Trophoblast cell (in vitro differentiated cells and primary cell): Measurements from ENCODE around the gene THAP5.

Experiments
- DNase-seq, 2 donors: peaks; one replicate each; pipeline ENCODE4 v3.0.0-alpha.2; 2016
- H2AFZ ChIP-seq: 2 replicates; pipeline ENCODE4 v1.6.1; 2013; ENCODE audit warnings: low read length, moderate library complexity, mild to moderate bottlenecking; ENCODE audit not compliant: insufficient read depth, poor library complexity
- H2AK5ac ChIP-seq: 2 replicates; pipeline ENCODE4 v1.6.1; 2013; ENCODE audit warnings: mild to moderate bottlenecking, low read length
- H2BK120ac ChIP-seq: 2 replicates; pipeline ENCODE4 v1.6.1; 2013; ENCODE audit warnings: low read length, mild to moderate bottlenecking, moderate library complexity; ENCODE audit not compliant: insufficient read depth, poor library complexity
- H2BK12ac ChIP-seq: 2 replicates; pipeline ENCODE4 v1.6.1; 2013; ENCODE audit warnings: mild to moderate bottlenecking, low read length, moderate library complexity
- H2BK5ac ChIP-seq: 2 replicates; pipeline ENCODE4 v1.6.1; 2013; ENCODE audit warnings: low read length, low read depth, moderate library complexity, mild to moderate bottlenecking; ENCODE audit not compliant: poor library complexity
- H3K14ac ChIP-seq: 2 replicates; pipeline ENCODE4 v1.6.1; 2013; ENCODE audit warnings: mild to moderate bottlenecking, low read length
- H3K18ac ChIP-seq: 2 replicates; pipeline ENCODE4 v1.6.1; 2013; ENCODE audit warnings: mild to moderate bottlenecking, low read length
- H3K23ac ChIP-seq: 2 replicates; pipeline ENCODE4 v1.6.1; 2013; ENCODE audit warnings: low read length
- H3K27ac ChIP-seq: 2 replicates; pipeline ENCODE4 v1.5.1; 2013; ENCODE audit warnings: low read depth, mild to moderate bottlenecking, inconsistent platforms, low read length, moderate library complexity
- H3K27me3 ChIP-seq: 2 replicates; pipeline ENCODE4 v1.6.1; 2013; ENCODE audit warnings: inconsistent platforms, mild to moderate bottlenecking, low read length, moderate library complexity; ENCODE audit not compliant: insufficient read depth
- H3K36me3 ChIP-seq, 2 experiments: 1 replicate in 1 of 2; 2 replicates in 1 of 2; pipeline ENCODE4 v1.6.1; 2013; ENCODE audit warnings: low read length in 2 of 2, mild to moderate bottlenecking in 2 of 2, moderate library complexity in 1 of 2; ENCODE audit not compliant: insufficient read depth in 2 of 2, control insufficient read depth in 1 of 2
- H3K4ac ChIP-seq: 2 replicates; pipeline ENCODE4 v1.6.1; 2013; ENCODE audit warnings: low read depth, mild to moderate bottlenecking, low read length, moderate library complexity
- H3K4me1 ChIP-seq, 2 experiments: 1 replicate in 1 of 2; 2 replicates in 1 of 2; pipeline ENCODE4 v1.6.1; 2013; ENCODE audit warnings: low read length in 2 of 2, mild to moderate bottlenecking in 2 of 2, moderate library complexity in 1 of 2; ENCODE audit not compliant: insufficient read depth in 2 of 2, control insufficient read depth in 1 of 2
- H3K4me2 ChIP-seq: 2 replicates; pipeline ENCODE4 v1.6.1; 2013; ENCODE audit warnings: inconsistent platforms, mild to moderate bottlenecking, low read length, moderate library complexity
- H3K4me3 ChIP-seq: 2 replicates; pipeline ENCODE4 v1.5.1; 2013; ENCODE audit warnings: mild to moderate bottlenecking, low read depth, low read length, inconsistent platforms
- H3K79me1 ChIP-seq: one replicate; pipeline ENCODE4 v1.6.1; 2013; ENCODE audit warnings: low read length
- H3K79me2 ChIP-seq: 2 replicates; pipeline ENCODE4 v1.6.1; 2013; ENCODE audit warnings: low read length, mild to moderate bottlenecking; ENCODE audit not compliant: control insufficient read depth, insufficient read depth, poor library complexity
- H3K9ac ChIP-seq: 2 replicates; pipeline ENCODE4 v1.6.1; 2013; ENCODE audit warnings: mild to moderate bottlenecking, low read length
- H3K9me3 ChIP-seq: 2 replicates; pipeline ENCODE4 v1.6.1; 2013; ENCODE audit warnings: low read depth, mild to moderate bottlenecking, control low read depth, inconsistent platforms, low read length; ENCODE audit not compliant: insufficient read depth
- H4K12ac ChIP-seq: 2 replicates; pipeline ENCODE4 v1.6.1; 2013; ENCODE audit warnings: low read depth, mild to moderate bottlenecking, low read length, moderate library complexity
- H4K8ac ChIP-seq: 2 replicates; pipeline ENCODE4 v1.6.1; 2013; ENCODE audit warnings: low read depth, mild to moderate bottlenecking, low read length, moderate library complexity
- H4K91ac ChIP-seq: one replicate; pipeline ENCODE4 v1.6.1; 2013; ENCODE audit warnings: low read depth, mild to moderate bottlenecking, low read length, moderate library complexity
- WGBS: extraction: QIAGEN DNeasy Blood & Tissue Kit; methylation state at CpG from one replicate; pipeline ENCODE4 v1.1.7; 2013; ENCODE audit warnings: missing lambda C conversion rate; ENCODE audit not compliant: insufficient read length, insufficient coverage; ENCODE audit errors: extremely low coverage; 5-methylcytosine and 5-hydroxymethylcytosine counted together

The THAP5 gene

DNA sequence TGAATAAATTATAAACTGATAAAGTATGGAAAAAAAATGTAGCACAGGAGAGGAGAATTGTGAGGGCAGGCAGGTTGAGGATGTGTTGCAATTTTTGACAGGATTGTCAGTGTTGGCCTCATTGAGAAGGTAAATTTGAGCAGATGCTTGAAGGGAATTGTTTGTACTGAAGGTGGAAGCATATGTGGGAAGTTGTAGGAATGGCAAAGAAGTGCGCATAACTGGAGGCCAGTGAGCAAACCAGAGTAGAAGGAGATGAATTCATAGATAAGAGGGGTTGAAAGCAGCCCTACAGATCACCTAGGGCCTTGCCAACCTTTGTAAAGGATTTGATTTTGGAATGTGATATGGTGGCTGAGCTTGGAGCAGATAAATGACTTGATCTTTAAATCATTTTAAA lies 6.6 kb upstream of the THAP5 start:
- H3K9me3 ChIP-seq, result peaks cover 16% of the 10 kb centered on the region
- no peak overlapping the region for H2BK12ac ChIP-seq
- H3K27me3 ChIP-seq, result no peaks in the 10 kb centered on the region
- H3K14ac ChIP-seq, result no peak overlapping the region
- H3K23ac ChIP-seq, result no peak overlapping the region
- no peak overlapping the region for H3K27ac ChIP-seq
- no peak overlapping the region for H3K4ac ChIP-seq
- peak; percentile 30 to 68 for DNase-seq
- H4K12ac ChIP-seq, result no peak overlapping the region
- H3K4me1 ChIP-seq, result peaks cover 2 to 5% of the 10 kb centered on the region in 2 experiments
- no CpG with 5 or more reads among the region's 1 CpG for WGBS
- H3K79me1 ChIP-seq, result peaks cover 2% of the 10 kb centered on the region
- H3K36me3 ChIP-seq, result peaks cover 5 to 16% of the 10 kb centered on the region in 2 experiments
- H2BK5ac ChIP-seq, result no peak overlapping the region
- H2AK5ac ChIP-seq, result no peak overlapping the region
- no peak overlapping the region for H3K9ac ChIP-seq
- no peaks in the 10 kb centered on the region for H3K79me2 ChIP-seq
- no peak overlapping the region for H3K4me3 ChIP-seq
- H4K91ac ChIP-seq, result no peak overlapping the region
- no peak overlapping the region for H2AFZ ChIP-seq
- no peak overlapping the region for H4K8ac ChIP-seq
- H3K18ac ChIP-seq, result no peak overlapping the region
- no peak overlapping the region for H2BK120ac ChIP-seq
- no peak overlapping the region for H3K4me2 ChIP-seq

DNA sequence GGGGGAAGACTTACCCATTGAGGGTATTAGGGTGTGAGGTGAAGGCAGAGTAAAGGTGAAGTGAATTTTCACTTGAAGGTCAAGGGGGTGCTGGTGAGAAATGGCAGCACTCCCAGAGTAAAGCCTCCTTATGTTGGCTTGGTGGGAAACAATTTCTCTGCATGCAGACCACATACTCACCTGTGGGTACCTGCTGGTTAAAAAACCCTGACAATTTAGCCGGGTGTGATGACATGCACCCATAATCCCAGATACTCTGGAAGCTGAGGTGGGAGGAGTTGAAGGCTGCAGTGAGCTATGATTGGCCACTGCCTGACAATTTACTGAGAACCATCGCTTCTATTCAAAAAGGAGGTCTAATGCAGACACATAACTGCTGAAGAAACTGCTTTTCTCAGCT lies 5.7 kb upstream of the THAP5 start:
- H4K8ac ChIP-seq, result no peak overlapping the region
- H2BK12ac ChIP-seq, result no peak overlapping the region
- no peak overlapping the region for H2BK5ac ChIP-seq
- no peak overlapping the region for H3K14ac ChIP-seq
- no peak overlapping the region for H2BK120ac ChIP-seq
- H4K91ac ChIP-seq, result no peak overlapping the region
- H3K23ac ChIP-seq, result no peak overlapping the region
- no peak overlapping the region for H2AFZ ChIP-seq
- H3K18ac ChIP-seq, result no peak overlapping the region
- H2AK5ac ChIP-seq, result no peak overlapping the region
- H3K4me1 ChIP-seq, result peaks cover 2 to 5% of the 10 kb centered on the region in 2 experiments
- H3K27me3 ChIP-seq, result no peaks in the 10 kb centered on the region
- H3K79me2 ChIP-seq, result peaks cover under 1% of the 10 kb centered on the region
- no peak overlapping the region for H3K9ac ChIP-seq
- no peak for DNase-seq
- H3K4me2 ChIP-seq, result no peak overlapping the region
- H3K27ac ChIP-seq, result no peak overlapping the region
- no peak overlapping the region for H4K12ac ChIP-seq
- H3K4me3 ChIP-seq, result no peak overlapping the region
- H3K36me3 ChIP-seq, result peaks cover 5 to 12% of the 10 kb centered on the region in 2 experiments
- H3K79me1 ChIP-seq, result peaks cover 3% of the 10 kb centered on the region
- H3K9me3 ChIP-seq, result peaks cover 12% of the 10 kb centered on the region
- WGBS, result no CpG with 5 or more reads among the region's 2 CpGs
- H3K4ac ChIP-seq, result no peak overlapping the region

DNA sequence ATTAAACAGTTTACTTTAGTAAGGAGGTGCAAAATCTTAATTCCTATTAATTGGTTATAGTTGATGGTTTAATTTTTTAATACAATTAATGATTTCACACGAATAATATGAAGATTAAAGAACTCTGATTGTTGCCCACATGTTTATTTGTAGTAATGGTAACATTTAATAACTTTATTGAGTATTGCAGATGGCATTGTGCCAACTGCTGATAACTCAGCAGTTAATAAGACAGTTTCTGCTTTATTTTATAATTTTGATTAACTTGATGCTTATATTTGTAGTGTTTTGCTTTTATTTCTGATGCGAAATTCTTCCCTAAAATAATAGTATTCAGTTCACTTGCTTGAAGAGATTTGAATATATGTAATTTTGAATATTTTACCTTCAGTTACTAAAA lies 3.0 kb upstream of the THAP5 start:
- no CpG with 5 or more reads among the region's 2 CpGs for WGBS
- DNase-seq, result no peak
- no peak overlapping the region for H2BK120ac ChIP-seq

DNA sequence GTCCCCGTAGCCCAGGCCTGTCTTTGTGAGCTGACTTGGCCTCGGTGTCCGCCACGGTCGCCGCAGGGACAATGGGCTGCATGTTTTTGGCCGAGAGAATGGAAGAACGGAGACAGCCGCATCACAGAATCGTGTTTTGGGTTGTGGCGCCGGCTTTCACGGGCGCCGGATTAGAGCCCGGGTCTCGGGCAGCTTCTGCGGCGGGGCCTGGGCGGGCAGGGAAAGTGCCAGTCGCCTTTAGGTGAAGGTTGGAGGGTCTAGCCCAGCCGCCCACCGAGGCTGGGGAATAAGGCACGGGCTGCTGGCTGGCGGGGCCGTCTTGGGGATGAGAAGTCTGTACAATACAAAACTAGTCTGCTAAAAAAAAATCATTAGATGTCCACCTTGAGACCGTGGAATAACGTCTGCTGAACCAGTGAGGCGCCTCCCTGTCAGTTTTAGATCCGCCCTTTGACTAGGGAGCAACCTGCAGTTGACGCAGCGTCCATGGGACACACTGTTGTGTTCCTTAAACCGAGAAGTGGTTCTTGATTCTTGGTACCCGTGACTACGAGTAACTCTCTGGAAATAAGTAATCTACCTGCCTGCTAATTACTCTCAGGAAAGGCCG lies 745 bp upstream of the THAP5 start:
- H3K4ac ChIP-seq, result peak overlapping the region; percentile 21
- H4K12ac ChIP-seq, result peak overlapping the region; percentile 33
- peak overlapping the region; percentile 94 for H3K4me2 ChIP-seq
- peak; percentile 58 to 74 for DNase-seq
- peak overlapping the region; percentile 87 for H4K8ac ChIP-seq
- no peak overlapping the region for H3K23ac ChIP-seq
- no peaks in the 10 kb centered on the region for H3K27me3 ChIP-seq
- H2BK5ac ChIP-seq, result peak overlapping the region; percentile 69
- H3K14ac ChIP-seq, result peak overlapping the region; percentile 96
- H2AK5ac ChIP-seq, result peak overlapping the region; percentile 67
- H3K4me1 ChIP-seq, result no peaks in the 10 kb centered on the region
- peak overlapping the region; percentile 89 for H4K91ac ChIP-seq
- peaks cover 13% of the 10 kb centered on the region for H3K79me1 ChIP-seq
- H3K36me3 ChIP-seq, result peaks cover 0 to 4% of the 10 kb centered on the region in 2 experiments
- H3K27ac ChIP-seq, result peak overlapping the region; percentile 76
- peak overlapping the region; percentile 87 for H2AFZ ChIP-seq
- peak overlapping the region; percentile 80 for H3K18ac ChIP-seq
- no CpG with 5 or more reads among the region's 36 CpGs for WGBS
- peak overlapping the region; percentile 90 for H3K9ac ChIP-seq
- H3K79me2 ChIP-seq, result peaks cover 13% of the 10 kb centered on the region
- no peaks in the 10 kb centered on the region for H3K9me3 ChIP-seq
- no peak overlapping the region for H2BK12ac ChIP-seq
- peak overlapping the region; percentile 81 for H2BK120ac ChIP-seq
- peak overlapping the region; percentile 94 for H3K4me3 ChIP-seq

More for the DNA sequence above, 3.0 kb upstream of the THAP5 start:
- Histone ChIP-seq H2AFZ (no peak overlapping the region), H3K4me3 (no peak overlapping the region), H3K27me3 (no peaks in the 10 kb centered on the region), H3K27ac (no peak overlapping the region), H2AK5ac (no peak overlapping the region), H3K4me2 (no peak overlapping the region), H3K23ac (no peak overlapping the region), H4K91ac (no peak overlapping the region), H3K4ac (no peak overlapping the region), H3K14ac (no peak overlapping the region), H4K8ac (no peak overlapping the region), H2BK5ac (no peak overlapping the region), H3K36me3 (peaks cover 0 to 4% of the 10 kb centered on the region in 2 experiments), H3K9me3 (no peaks in the 10 kb centered on the region), H3K79me2 (peaks cover 13% of the 10 kb centered on the region), H3K18ac (no peak overlapping the region), H4K12ac (no peak overlapping the region), H3K79me1 (peaks cover 13% of the 10 kb centered on the region), H3K9ac (no peak overlapping the region), H2BK12ac (no peak overlapping the region), H3K4me1 (peaks cover 2 to 5% of the 10 kb centered on the region in 2 experiments)
